Esophagus muscularis mucosa (tissue), 4 donors: ENCODE data around the gene LRRC4C.

Experiments
- CTCF ChIP-seq, 3 experiments: fragments of 200-600 bp in 2 of 3; fragments of 450-650 bp in 1 of 3; sonication (generic) in 2 of 3; IDR thresholded peaks; one replicate each; pipeline ENCODE4 v1.5.1; 2017 to 2019; ENCODE audit warnings: antibody characterized with exemption in 3 of 3, mild to moderate bottlenecking in 2 of 3, moderate library complexity in 1 of 3
- EP300 ChIP-seq: sonication (generic); formaldehyde crosslinking; IDR thresholded peaks from one replicate; pipeline ENCODE4 v1.6.1; 2017; ENCODE audit warnings: antibody characterized with exemption
- POLR2A ChIP-seq: fragments of 450-650 bp; IDR thresholded peaks from one replicate; pipeline ENCODE4 v1.6.1; 2017; ENCODE audit warnings: antibody characterized with exemption, moderate library complexity, mild to moderate bottlenecking, low read depth
- POLR2AphosphoS5 ChIP-seq, 2 donors: sonication (generic); formaldehyde crosslinking; IDR thresholded peaks; one replicate each; pipeline ENCODE4 v1.6.1; 2017; ENCODE audit warnings: antibody characterized with exemption in 2 of 2

DNA sequence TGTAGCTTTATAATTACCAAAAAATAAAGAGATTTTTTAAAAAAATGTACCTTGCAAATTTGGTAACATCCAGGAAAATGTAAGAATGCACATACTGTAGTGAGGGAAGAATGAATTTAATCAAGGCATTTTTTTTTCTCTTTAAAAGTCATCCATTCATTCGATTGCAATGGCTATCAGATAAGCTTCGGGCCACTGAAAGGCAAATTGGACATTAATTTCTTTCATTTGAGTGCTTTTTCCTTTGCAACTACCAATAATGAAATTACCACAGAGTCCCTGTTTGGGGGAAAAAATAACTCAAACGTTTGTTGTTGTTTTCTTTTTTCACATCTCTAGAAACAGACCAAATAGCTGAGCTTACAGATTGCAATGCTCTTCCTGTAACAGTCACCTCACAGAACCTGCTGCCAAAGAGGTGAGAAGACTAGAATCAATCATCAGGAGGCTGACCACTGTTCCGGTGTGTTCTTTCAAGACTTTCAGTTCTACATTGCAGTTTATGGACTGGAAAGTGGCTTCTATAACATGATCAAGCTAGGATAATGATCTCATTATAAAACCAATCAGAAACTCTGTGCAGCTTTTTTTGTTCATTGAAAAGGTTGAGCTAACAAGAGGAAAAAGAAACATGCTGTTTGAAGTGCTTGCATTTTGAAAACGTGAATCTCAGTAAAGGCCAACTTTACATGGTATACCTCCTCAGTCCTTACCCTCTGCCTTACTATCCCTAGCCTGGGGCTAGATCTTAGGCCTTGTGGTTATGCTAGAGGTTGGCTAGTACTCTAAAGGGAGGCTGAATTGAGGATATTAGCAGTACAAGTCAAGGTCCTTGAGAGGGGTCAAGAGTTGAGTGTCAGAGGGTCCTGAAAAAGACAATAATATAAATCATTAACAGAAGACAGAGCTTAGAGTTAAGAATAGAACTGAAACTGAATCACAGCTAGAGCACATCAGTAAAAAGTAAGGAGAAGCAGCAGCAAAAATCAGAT lies 1276.1 kb downstream of the LRRC4C start:
- TF ChIP-seq CTCF (IDR thresholded peaks at IDR 0.05) (no peak), POLR2A (no peak), POLR2AphosphoS5 (IDR thresholded peaks at IDR 0.05) (no peak), EP300 (no peak)
